HG02938 (cell line): ENCODE results near the gene ADAMTS7.
"Not testable (repeated sequence)": the region's sequence is repeated elsewhere in the genome, so short reads cannot be mapped to it uniquely, and the experiment has no call there.

Source experiments
- ATAC-seq: cut with Tn5 transposase; IDR thresholded peaks from one replicate; pipeline ENCODE4 v1.9.1; 2021; ENCODE audit warnings: mild to moderate bottlenecking, moderate library complexity; ENCODE audit not compliant: unreplicated experiment

The ADAMTS7 gene

GRCh38 chr15:78781381-78781780 lies 29.9 kb downstream of the ADAMTS7 start:
- ATAC-seq = not testable (repeated sequence)

GRCh38 chr15:78779975-78780374 lies 31.3 kb downstream of the ADAMTS7 start:
- not testable (repeated sequence) for ATAC-seq

- not testable (repeated sequence) for ATAC-seq
Measured at GRCh38 chr15:78779176-78779785, 32.0 kb downstream of the ADAMTS7 start.

GRCh38 chr15:78778422-78778821 lies 32.8 kb downstream of the ADAMTS7 start:
- ATAC-seq = no peak

- not testable (repeated sequence) for ATAC-seq
Measured at GRCh38 chr15:78777953-78778345, 33.3 kb downstream of the ADAMTS7 start.

GRCh38 chr15:78777290-78777952 lies 33.8 kb downstream of the ADAMTS7 start:
- ATAC-seq = not testable (repeated sequence)

- not testable (repeated sequence) for ATAC-seq
Measured at GRCh38 chr15:78776046-78776925, 35.0 kb downstream of the ADAMTS7 start.

GRCh38 chr15:78775472-78775871 lies 35.8 kb downstream of the ADAMTS7 start:
- ATAC-seq = no peak

- not testable (repeated sequence) for ATAC-seq
Measured at GRCh38 chr15:78774451-78774990, 36.7 kb downstream of the ADAMTS7 start.

- ATAC-seq = not testable (repeated sequence)
Measured at GRCh38 chr15:78773765-78774450, 37.4 kb downstream of the ADAMTS7 start.

- ATAC-seq = no peak
Measured at GRCh38 chr15:78772738-78773137, 38.5 kb downstream of the ADAMTS7 start.

- not testable (repeated sequence) for ATAC-seq
Measured at GRCh38 chr15:78771436-78772000, 39.7 kb downstream of the ADAMTS7 start.

GRCh38 chr15:78771020-78771419 lies 40.2 kb downstream of the ADAMTS7 start:
- ATAC-seq = not testable (repeated sequence)

- not testable (repeated sequence) for ATAC-seq
Measured at GRCh38 chr15:78769473-78770225, 41.6 kb downstream of the ADAMTS7 start.

GRCh38 chr15:78768531-78769408 lies 42.5 kb downstream of the ADAMTS7 start:
- ATAC-seq = no peak

GRCh38 chr15:78768096-78768495 lies 43.2 kb downstream of the ADAMTS7 start:
- ATAC-seq = no peak

- no peak for ATAC-seq
Measured at GRCh38 chr15:78767331-78767951, 43.8 kb downstream of the ADAMTS7 start.

GRCh38 chr15:78766641-78767071 lies 44.6 kb downstream of the ADAMTS7 start:
- ATAC-seq = not testable (repeated sequence)
